GM12892 (cell line): ENCODE measurements around the gene MFSD12.
"Not testable (repeated sequence)": the region's sequence is repeated elsewhere in the genome, so short reads cannot be mapped to it uniquely, and the experiment has no call there.

ENCODE experiments used
- POLR2A ChIP-seq: IDR thresholded peaks from 2 replicates; pipeline ENCODE4 v1.6.1; 2011; ENCODE audit warnings: low read depth, low read length, control low read depth
- POLR2AphosphoS5 ChIP-seq: IDR thresholded peaks from 2 replicates; pipeline ENCODE4 v1.6.1; 2011; ENCODE audit warnings: low read depth, low read length, control low read depth

GRCh38 chr19:3529299-3529698, 28.1 kb downstream of the MFSD12 start:
- not testable (repeated sequence) for TF ChIP-seq POLR2AphosphoS5, POLR2A
